ENCODE data around the gene BLOC1S1.

Gene BLOC1S1

DNA sequence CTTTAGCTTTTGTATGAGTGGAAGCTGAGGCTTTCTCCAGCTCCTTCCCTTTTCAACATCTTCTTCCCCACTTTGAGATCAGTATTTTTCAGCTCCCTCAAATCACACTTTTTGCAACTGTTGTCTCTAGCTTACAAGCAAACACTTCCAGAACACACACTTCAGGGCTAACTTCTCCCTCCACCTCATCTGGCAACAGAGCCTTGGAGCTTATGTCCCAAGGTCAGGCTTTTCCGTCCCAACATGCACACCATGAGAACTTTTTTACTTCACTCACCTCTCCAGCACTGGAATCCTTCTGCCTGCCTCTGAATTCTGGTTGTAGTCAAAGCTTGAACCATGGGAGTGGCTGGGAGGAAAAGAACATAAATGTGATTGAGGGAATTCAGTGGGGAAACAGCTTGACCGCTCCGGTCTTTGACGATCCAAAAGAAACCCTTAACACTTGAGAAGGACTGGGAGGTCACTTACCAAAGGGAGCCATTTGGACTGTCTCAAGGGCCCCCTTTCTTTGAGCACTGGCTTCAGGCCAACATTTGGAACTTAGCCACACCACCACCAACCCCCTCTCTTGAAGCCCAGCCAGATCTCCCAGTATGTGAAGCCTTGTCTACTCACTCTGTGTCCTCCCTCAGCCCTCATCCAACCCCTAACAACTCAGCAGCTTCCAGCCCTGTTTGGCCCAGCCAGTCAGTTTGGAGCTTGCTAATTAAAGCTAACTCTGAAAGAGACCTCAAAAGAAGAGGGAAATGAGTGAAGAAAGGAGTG is 3.9 kb upstream of the BLOC1S1 start:
- no peak overlapping the region for H3K27ac ChIP-seq
- H3K9ac ChIP-seq (ENCODE audit: insufficient read length) = no peak overlapping the region
- DNase-seq (ENCODE audit: low read depth, low spot score) = no peak
- H3K36me3 ChIP-seq (ENCODE audit: insufficient read depth, low read length) = no peaks in the 10 kb centered on the region
- H3K4me3 ChIP-seq = no peak overlapping the region
- H3K9me3 ChIP-seq (ENCODE audit: low read depth, low read length) = no peaks in the 10 kb centered on the region
- TF ChIP-seq FOXP2 (optimal IDR thresholded peaks at IDR 0.05; ENCODE audit: control extremely low read depth, extremely low read length, insufficient read depth) (no peak), POLR2AphosphoS5 (IDR thresholded peaks at IDR 0.05; ENCODE audit: borderline replicate concordance, low read depth, low read length) (no peak), EZH2 (IDR thresholded peaks at IDR 0.05) (no peak)

- Histone ChIP-seq H3K9ac (ENCODE audit: insufficient read length) (no peak overlapping the region), H3K36me3 (ENCODE audit: insufficient read depth, low read length) (no peaks in the 10 kb centered on the region), H3K4me3 (no peak overlapping the region), H3K9me3 (ENCODE audit: low read depth, low read length) (no peaks in the 10 kb centered on the region), H3K27ac (no peak overlapping the region)
- TF ChIP-seq POLR2AphosphoS5 (IDR thresholded peaks at IDR 0.05; ENCODE audit: borderline replicate concordance, low read depth, low read length) (no peak), EZH2 (IDR thresholded peaks at IDR 0.05) (no peak), FOXP2 (optimal IDR thresholded peaks at IDR 0.05; ENCODE audit: control extremely low read depth, extremely low read length, insufficient read depth) (no peak)
- no peak for DNase-seq (ENCODE audit: low read depth, low spot score)
Observed at GRCh38 chr12:55712700-55713415, 3.0 kb upstream of the BLOC1S1 start.

GRCh38 chr12:55713721-55714120 is 2.1 kb upstream of the BLOC1S1 start:
- H3K36me3 ChIP-seq (ENCODE audit: insufficient read depth, low read length) = no peaks in the 10 kb centered on the region
- no peak overlapping the region for H3K9ac ChIP-seq (ENCODE audit: insufficient read length)
- DNase-seq (ENCODE audit: low read depth, low spot score) = no peak
- no peak overlapping the region for H3K4me3 ChIP-seq
- H3K27ac ChIP-seq = no peak overlapping the region
- no peaks in the 10 kb centered on the region for H3K9me3 ChIP-seq (ENCODE audit: low read depth, low read length)
- TF ChIP-seq POLR2AphosphoS5 (IDR thresholded peaks at IDR 0.05; ENCODE audit: borderline replicate concordance, low read depth, low read length) (no peak), FOXP2 (optimal IDR thresholded peaks at IDR 0.05; ENCODE audit: control extremely low read depth, extremely low read length, insufficient read depth) (no peak), EZH2 (IDR thresholded peaks at IDR 0.05) (no peak)

GRCh38 chr12:55715169-55715764 is 579 bp upstream of the BLOC1S1 start:
- no peaks in the 10 kb centered on the region for H3K9me3 ChIP-seq (ENCODE audit: low read depth, low read length)
- no peaks in the 10 kb centered on the region for H3K36me3 ChIP-seq (ENCODE audit: insufficient read depth, low read length)
- H3K4me3 ChIP-seq = peak overlapping the region; percentile 93
- peak overlapping the region; percentile 88 for H3K9ac ChIP-seq (ENCODE audit: insufficient read length)
- TF ChIP-seq FOXP2 (optimal IDR thresholded peaks at IDR 0.05; ENCODE audit: control extremely low read depth, extremely low read length, insufficient read depth) = no peak
- no peak for TF ChIP-seq EZH2 (IDR thresholded peaks at IDR 0.05)
- no peak for TF ChIP-seq POLR2AphosphoS5 (IDR thresholded peaks at IDR 0.05; ENCODE audit: borderline replicate concordance, low read depth, low read length)
- peak overlapping the region; percentile 95; the same call in 1 of the 2 replicates for H3K27ac ChIP-seq
- no peak for DNase-seq (ENCODE audit: low read depth, low spot score)

- no peaks in the 10 kb centered on the region for H3K36me3 ChIP-seq (ENCODE audit: insufficient read depth, low read length)
- TF ChIP-seq FOXP2 (optimal IDR thresholded peaks at IDR 0.05; ENCODE audit: control extremely low read depth, extremely low read length, insufficient read depth) (no peak), EZH2 (IDR thresholded peaks at IDR 0.05) (no peak), POLR2AphosphoS5 (IDR thresholded peaks at IDR 0.05; ENCODE audit: borderline replicate concordance, low read depth, low read length) (no peak)
- no peak for DNase-seq (ENCODE audit: low read depth, low spot score)
- peak overlapping the region; percentile 95 for H3K27ac ChIP-seq
- peak overlapping the region; percentile 93 for H3K4me3 ChIP-seq
- H3K9me3 ChIP-seq (ENCODE audit: low read depth, low read length) = no peaks in the 10 kb centered on the region
- H3K9ac ChIP-seq (ENCODE audit: insufficient read length) = peak overlapping the region; percentile 88
Observed at GRCh38 chr12:55716582-55716957, 724 bp downstream of the BLOC1S1 start.

DNA sequence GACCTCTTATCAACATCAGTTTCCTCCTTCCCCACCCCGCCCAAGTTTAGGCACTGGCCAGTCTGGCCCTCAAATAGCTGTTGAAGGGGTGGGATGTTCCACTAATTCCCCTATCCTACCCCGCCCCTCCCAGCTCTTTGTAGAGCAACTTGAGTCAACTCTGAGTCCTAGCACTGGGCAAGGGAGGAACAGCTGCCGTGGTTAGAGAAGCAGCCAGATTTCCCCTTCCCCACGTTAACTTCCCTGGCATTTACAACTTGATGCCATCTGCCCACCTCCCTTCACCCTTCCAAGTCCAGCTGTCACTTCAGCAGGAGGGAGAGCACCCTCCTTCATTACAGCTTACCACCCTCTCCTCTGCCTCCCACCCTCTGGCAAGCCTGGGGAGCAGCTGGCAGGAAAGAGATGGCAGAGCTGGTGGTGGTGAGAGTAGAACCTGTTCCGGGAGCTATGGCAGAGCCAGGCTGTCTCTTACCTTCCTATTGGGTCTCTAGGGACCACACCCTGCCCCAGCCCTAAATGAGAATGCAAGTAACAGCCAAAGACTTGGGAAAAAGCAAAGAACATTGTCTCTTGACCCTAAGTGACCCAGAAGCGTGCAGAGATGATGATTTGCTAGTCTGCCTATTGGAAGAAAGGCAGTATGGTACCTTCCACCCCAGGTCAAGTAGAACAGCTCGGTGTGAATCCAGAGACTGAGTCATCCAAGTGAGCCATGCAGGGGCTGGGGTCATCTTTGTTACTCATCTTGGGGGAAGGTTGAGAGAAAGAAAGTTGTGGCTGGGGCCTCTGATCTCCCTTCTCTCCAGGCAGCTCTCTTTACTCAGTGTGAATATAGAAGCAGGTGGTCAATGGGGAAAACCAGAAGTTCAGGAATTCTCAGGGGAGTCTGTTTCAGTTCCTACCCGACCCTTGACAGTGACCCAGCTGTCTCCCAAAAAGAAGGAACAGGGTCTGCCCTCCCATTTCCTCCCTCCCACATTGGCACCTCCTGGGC is 1.5 kb downstream of the BLOC1S1 start:
- Histone ChIP-seq H3K9ac (ENCODE audit: insufficient read length) (peak overlapping the region; percentile 88), H3K4me3 (peak overlapping the region; percentile 93), H3K36me3 (ENCODE audit: insufficient read depth, low read length) (no peaks in the 10 kb centered on the region), H3K27ac (0 out of 2 replicates have a peak overlapping the region, but pooled peaks have one; percentile 95), H3K9me3 (ENCODE audit: low read depth, low read length) (no peaks in the 10 kb centered on the region)
- TF ChIP-seq POLR2AphosphoS5 (IDR thresholded peaks at IDR 0.05; ENCODE audit: borderline replicate concordance, low read depth, low read length) = no peak
- no peak for TF ChIP-seq FOXP2 (optimal IDR thresholded peaks at IDR 0.05; ENCODE audit: control extremely low read depth, extremely low read length, insufficient read depth)
- TF ChIP-seq EZH2 (IDR thresholded peaks at IDR 0.05) = no peak
- DNase-seq (ENCODE audit: low read depth, low spot score) = no peak

DNA sequence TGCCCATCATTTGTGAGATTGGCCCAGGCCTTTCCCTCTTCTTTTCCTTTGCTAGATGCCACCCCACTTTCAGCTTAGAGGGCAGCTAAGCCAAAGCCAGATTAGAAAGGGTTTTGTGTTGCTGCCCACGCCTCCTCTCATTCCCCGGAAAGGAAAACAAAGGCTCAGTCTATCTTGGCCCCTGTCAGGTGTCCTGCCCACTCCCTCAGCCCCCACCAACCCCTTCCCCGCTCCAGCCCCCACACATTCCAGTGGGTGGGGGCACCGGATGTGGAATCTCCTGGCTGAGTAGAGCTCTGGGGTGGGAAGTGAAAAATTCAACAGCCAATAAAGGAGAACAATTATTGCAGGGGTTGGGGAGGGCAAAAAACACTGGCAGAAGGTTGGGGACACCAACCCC is 2.2 kb downstream of the BLOC1S1 start:
- no peaks in the 10 kb centered on the region for H3K9me3 ChIP-seq (ENCODE audit: low read depth, low read length)
- no peaks in the 10 kb centered on the region for H3K36me3 ChIP-seq (ENCODE audit: insufficient read depth, low read length)
- TF ChIP-seq FOXP2 (optimal IDR thresholded peaks at IDR 0.05; ENCODE audit: control extremely low read depth, extremely low read length, insufficient read depth) = no peak
- no peak for TF ChIP-seq POLR2AphosphoS5 (IDR thresholded peaks at IDR 0.05; ENCODE audit: borderline replicate concordance, low read depth, low read length)
- TF ChIP-seq EZH2 (IDR thresholded peaks at IDR 0.05) = no peak
- no peak overlapping the region for H3K9ac ChIP-seq (ENCODE audit: insufficient read length)
- H3K4me3 ChIP-seq = peak overlapping the region; percentile 30; the same call in 1 of the 2 replicates
- peak overlapping the region; percentile 45; the same call in 1 of the 2 replicates for H3K27ac ChIP-seq
- no peak for DNase-seq (ENCODE audit: low read depth, low spot score)
